Skin of body (tissue), 2 donors: Measurements from ENCODE around the gene SPTSSA. TPM values are rescaled to one million over a fixed set of nuclear protein-coding genes. Genes with fewer than 3 reads are reported as not detected.
A peak's percentile ranks its signal among the peaks of the same experiment; 100 is the strongest.

Experiments
- DNase-seq: peaks from one replicate; lab custom pipeline; 2025; lab: John Stamatoyannopoulos, UW
- total RNA-seq: library from RNA; depleted of rRNA; stranded (reverse); fragments of >200 nt; gene quantifications from one replicate; pipeline ENCODE4 v1.2.3, GENCODE V29; 2014

SPTSSA gene
- total RNA-seq, 1 donor from 2014 or later = 21.4 TPM

GRCh38 chr14:34472706-34473279 lies 10.8 kb upstream of the SPTSSA start:
- DNase-seq = no peak

GRCh38 chr14:34470319-34470718 lies 8.3 kb upstream of the SPTSSA start:
- no peak for DNase-seq

DNA sequence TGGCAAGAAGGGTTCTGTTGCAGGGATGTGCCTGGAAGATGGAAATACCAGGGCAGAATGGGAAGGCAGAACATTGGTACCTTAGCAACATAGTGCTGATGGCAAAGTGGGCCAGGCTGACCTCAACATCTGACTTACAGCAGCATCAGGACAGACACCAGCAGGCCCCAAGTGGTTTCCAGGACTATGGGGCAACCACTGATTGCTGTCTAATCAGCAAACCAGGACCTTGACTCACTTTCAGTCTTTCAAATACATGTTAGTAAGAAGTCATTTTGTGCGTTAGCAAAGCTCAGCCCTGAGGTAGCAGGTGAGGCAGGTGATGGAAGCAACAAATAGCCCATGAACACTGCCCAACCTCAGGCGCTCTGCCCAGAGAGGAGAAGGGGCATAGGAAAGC lies 4.7 kb upstream of the SPTSSA start:
- no peak for DNase-seq

GRCh38 chr14:34465069-34465859 lies 3.2 kb upstream of the SPTSSA start:
- DNase-seq = no peak

- no peak for DNase-seq
Measured at GRCh38 chr14:34463598-34463961, 1.5 kb upstream of the SPTSSA start.

DNA sequence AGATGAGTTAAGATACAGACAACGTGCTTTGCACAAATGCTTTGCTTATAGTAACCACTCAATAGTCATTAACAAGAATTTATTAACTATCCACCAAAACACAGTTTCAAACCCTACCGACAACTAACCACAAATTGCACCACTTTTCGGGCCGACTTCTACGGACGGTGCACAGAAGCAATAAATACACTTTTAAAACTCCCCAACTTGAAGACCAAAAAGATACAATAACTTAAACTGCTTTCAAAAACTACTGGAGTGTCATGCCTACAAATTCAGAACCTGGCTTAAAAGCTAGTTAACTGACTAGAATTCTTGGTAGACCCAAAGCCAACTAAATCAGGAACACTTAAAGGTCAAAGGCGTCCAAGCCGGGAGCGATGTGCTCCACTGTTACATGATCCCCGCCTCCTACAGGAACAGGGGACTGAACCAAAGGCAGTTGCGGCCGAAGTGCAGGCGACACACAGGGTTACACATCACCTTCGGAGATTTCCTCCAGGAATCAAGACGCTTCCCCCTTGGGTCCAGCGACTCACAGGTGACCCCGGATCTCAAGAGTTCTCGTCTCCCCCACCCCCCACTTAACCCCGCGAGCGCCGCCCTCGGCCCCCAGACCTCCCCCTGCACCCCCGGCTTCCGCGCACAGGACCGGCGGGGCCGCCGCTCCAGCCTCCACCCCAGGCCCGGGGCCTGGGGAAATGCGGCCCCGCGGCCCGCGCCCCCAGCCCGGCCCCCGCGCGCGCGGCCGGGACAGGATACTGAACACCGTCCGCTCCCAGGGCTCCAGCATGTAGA lies 507 bp downstream of the SPTSSA start:
- DNase-seq = peak; percentile 13

GRCh38 chr14:34460841-34461240 lies 1.2 kb downstream of the SPTSSA start:
- no peak for DNase-seq

- DNase-seq = no peak
Measured at GRCh38 chr14:34460295-34460694, 1.7 kb downstream of the SPTSSA start.

DNA sequence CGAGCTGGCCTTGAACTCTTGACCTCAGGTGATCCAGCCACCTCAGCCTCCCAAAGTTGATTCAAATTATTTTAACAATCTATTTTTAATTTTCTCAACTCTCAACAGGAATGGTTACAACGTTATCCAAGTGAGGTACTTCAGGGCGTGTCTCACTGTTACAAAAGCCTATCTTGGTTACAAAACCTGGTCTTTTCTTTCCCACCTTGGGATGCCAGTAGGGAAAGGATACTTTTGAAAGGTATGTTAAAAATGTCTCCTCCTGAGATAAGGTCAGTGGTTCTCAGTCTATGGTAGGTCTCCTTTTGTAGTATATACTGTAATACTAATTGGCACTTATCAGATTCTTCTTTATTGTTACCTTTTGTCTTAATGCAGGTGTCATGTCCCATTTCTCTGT lies 4.9 kb downstream of the SPTSSA start:
- DNase-seq = no peak

GRCh38 chr14:34453226-34453625 lies 8.8 kb downstream of the SPTSSA start:
- no peak for DNase-seq

DNA sequence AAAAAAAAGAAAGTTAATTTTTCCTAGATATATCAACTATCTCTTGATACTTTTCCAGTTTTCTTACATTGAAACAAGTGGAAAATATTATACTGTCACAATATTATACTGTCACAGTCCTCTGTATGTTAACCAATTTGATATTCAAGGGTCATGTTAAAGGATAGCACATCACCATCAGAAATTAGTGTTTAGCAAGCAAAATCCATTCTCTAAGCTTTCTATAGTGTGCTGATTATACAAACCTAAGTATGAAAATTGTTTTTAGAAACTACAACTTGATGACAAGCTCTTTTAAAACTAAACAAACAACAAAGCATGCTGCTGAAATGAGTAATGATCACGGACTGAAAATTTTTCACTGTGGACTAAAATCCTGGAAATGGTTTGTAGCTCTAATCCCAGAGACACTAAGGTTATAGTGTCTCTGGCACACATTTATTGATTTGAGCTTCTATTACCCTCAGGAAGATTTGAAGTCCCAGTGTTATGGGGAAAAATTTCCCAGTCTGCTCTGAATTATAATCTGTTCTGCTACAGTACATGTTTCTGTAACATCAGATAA lies 9.7 kb downstream of the SPTSSA start:
- no peak for DNase-seq

DNA sequence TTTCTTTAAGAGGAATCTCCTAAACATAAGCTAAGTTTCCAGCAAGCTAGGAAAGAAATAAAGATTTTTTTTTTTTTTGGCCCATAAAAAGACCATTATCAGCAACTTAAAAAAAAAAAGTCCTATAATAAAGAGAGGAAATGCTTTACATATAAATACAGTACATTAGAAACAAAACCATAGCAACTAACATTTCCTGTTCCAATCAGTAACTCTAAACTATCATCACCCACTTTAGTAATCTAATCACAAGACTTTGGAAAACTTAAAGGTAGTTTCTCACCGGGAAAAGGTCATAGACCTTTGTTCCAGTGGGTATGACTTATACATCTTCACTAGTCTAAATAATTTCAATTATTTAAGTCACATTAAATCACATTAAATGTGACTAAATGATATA lies 11.1 kb downstream of the SPTSSA start:
- DNase-seq = no peak

GRCh38 chr14:34450542-34450915 lies 11.5 kb downstream of the SPTSSA start:
- no peak for DNase-seq

GRCh38 chr14:34449819-34450541 lies 12.1 kb downstream of the SPTSSA start:
- DNase-seq = no peak

DNA sequence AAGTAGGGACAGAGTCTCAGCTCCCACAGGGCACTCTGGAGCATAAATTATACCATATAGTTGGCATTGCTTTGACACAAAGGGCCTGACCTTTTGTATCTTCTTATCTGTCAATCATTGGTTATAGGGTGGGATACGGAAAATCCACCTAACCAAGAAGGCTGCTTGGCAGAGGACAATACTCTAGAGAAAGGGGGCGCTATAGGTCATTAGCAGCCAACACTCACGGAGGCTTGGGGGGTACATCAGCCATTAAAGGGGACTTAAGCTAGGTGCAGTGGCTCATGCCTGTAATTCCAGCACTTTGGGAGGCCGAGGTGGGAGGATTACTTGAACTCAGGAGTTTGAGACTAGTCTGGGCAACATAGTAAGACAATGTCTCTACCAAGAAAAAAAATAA lies 22.9 kb downstream of the SPTSSA start:
- DNase-seq = no peak

DNA sequence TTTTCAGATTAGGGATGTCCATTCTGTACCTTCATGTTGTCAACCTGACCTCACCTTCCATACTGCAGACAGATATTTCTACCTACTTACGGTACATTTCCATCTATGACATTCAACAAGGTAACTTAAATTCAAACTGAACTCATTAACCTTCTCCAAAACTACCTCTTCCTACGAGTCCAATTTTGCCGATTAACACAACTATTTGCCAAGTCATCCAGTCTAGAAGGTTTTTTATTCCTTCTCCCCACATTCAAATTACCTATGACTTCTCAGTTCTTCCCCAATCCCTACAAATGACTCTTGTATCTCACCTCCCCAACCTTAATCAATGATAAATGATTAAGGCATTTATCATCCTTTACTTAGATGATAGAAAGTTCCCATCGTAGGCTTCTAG lies 23.6 kb downstream of the SPTSSA start:
- DNase-seq = no peak

GRCh38 chr14:34437729-34438080 lies 24.3 kb downstream of the SPTSSA start:
- no peak for DNase-seq

DNA sequence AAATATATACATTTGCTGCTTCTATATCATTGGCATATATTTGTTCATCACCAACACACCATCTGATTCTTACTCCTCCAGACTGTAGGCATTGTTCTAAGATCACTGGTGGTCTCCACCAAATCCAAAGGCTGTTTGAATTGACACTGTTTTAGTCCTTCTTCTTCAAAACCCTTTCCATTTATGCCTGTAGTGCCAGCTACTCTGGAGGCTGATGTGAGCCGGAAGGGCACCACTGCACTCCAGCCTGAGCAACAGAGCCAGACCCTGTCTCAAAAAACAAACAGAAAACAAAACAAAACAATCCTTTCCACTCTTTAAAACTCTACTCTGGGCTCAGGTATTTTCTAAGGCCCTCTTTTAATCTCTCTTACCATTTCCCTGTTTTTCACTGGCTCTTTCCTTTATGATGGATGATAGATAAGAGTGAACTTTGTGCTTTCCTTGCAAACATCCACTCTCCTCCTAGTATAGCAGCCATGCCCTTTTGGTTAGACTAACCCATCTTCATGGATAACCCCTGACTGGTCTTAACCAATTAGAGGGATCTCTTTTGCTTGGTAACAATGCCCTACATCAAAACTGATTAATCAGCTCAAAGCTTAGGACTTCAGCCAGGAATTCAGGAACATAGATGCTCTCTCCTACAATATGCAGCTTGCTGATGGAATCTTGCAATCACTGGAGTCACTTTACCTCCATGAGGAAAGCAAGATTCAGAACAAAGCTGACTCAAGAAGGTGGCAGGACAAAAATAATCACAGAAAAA lies 24.9 kb downstream of the SPTSSA start:
- no peak for DNase-seq

DNA sequence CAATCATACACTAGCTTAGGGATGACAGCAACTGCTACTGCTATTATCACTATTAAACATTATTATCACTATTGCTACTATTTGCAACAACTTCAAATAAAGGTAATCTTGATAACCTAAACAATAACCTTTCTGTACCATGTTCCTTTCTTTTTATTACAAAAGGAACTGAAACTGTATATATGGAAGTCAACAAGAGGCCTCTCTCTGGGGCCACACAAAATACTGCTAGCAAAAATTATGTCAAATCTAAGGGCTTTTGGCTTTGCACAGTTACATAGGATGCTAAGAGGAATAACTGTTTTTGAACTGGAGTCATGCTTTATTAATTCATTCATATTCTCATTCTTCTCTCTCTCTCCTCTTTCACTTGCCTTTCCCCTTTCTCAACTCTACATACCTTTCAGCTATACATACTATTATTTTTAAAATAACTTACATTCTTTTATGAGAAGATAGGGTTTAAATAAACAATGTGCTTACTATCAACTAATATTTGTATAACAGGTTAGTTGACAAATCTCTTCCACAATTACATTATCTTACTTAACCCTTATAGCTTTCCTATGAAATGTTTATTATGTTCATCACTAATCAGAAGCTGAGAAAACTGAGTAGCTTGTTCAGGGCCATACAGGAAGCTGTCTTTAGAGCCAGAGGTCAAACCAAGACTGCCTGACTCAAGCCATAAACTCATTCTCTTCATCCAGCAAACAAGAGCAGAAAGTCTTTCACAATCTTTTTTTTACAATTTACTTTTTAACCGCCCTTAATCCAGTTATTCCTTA lies 25.7 kb downstream of the SPTSSA start:
- DNase-seq = no peak

- no peak for DNase-seq
Measured at GRCh38 chr14:34433957-34434356, 28.1 kb downstream of the SPTSSA start.
